NCI-H2196 (cell line): ENCODE measurements around the gene DNAAF8.

Experiments used
- DNase-seq: peaks from one replicate; lab custom pipeline; 2025; ENCODE audit not compliant: unreplicated experiment; lab: John Stamatoyannopoulos, UW

DNAAF8 gene

GRCh38 chr16:4695473-4696171, 38.7 kb upstream of the DNAAF8 start:
- DNase-seq = no peak

DNA sequence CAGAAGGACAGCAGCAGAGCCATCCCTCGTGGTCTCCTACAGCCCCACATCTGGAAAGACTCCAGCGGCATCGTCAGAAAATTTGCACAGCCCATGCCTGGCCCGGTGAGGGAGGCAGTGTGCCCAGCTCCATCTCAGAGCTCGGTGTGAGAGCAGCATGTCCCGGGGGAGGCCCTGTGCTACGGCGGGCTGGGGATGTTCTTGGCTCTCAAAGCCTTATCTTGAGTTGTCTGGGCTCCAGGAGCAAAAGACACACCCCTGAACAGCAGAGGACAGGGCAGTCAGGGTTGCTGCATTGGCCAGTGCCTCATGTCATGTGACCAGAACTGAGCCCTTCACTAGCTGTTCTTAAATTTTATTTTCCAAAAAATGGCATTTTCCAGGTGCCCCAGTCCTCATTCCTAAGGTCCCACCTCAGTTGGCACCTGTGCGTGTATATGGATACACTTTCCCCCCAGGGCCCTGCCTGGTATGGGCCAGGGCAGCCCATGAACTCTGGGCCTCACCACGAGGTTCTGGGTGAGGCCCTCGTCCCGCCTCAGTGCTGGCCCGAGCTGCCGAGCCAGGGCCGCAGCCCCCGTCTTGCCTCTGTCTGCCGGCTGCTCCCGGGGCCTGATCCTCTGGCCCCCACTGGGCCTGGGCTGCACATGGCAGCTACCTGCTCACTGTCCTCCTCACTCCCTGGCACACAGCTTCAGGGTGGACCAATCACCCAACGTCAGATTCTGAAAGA, 38.0 kb upstream of the DNAAF8 start:
- no peak for DNase-seq

DNA sequence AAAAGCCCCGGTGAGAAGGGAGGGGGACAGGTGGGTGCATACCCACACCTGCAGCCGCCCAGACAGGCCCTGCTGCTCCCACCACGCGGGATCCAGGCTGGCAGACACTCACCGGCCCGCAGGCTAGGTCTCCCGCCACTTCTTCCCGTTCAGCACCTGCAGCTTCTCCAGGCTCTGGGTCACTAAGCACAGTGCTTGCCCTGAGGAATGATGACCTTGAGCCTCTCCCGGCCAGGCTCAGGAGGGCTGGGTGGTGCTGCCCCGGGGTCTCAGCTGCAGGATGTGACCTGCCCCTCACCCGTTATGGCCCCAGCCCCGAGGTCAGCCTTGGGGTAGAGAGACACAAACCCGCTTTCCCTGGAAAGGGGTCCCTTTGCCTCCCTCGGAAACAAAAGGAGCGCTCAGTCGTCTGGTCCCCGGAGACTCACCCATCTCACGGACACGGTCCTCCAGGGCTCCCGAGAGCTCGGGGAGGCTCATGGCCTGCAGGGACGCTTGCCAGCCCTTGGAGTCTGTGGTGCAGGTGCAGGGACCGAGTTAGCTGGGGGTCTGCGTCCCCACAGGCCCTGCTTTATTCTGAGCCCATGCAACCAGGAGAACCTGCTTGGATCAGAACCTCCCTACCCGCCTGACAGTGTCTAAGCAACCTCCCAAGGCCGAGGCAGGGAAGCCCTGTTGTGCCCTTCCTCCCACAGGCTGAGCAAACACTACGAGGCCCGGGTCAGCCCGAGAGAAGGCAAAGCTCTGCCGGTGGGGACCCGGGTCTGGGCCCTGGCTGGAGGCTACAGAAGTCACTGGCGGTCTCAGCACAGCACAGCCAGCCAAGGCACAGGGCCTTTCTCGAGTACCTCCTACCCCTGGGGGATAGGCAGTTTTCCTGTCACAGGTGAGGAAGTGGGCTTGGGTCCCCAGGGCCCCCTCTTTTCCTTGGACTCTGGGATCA, 37.2 kb upstream of the DNAAF8 start:
- no peak for DNase-seq

- DNase-seq = no peak
Observed at GRCh38 chr16:4697848-4698291, 36.5 kb upstream of the DNAAF8 start.

GRCh38 chr16:4698321-4699045, 35.9 kb upstream of the DNAAF8 start:
- DNase-seq = no peak

- DNase-seq = no peak
Observed at GRCh38 chr16:4699046-4699556, 35.2 kb upstream of the DNAAF8 start.

- no peak for DNase-seq
Observed at GRCh38 chr16:4700380-4700996, 33.8 kb upstream of the DNAAF8 start.

GRCh38 chr16:4700997-4701743, 33.2 kb upstream of the DNAAF8 start:
- DNase-seq = no peak

- no peak for DNase-seq
Observed at GRCh38 chr16:4701791-4702465, 32.4 kb upstream of the DNAAF8 start.

DNA sequence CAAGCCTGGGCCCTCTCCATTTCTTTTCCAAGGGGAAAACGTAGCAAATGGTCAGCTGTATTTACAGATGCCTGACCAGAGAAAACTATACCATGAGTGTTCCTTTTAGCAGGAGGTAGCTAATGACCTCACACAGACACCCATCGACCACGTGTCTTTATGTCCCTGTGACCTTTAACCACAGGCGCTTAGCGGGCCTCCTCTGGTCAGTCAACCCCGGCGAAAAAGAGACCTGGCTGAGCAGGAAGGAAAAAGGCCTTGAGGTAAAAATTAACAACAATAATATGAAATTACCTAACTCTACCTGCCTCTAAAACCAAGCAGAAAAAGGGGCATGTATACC, 31.9 kb upstream of the DNAAF8 start:
- no peak for DNase-seq

GRCh38 chr16:4703906-4704305, 30.4 kb upstream of the DNAAF8 start:
- DNase-seq = no peak

GRCh38 chr16:4704491-4704890, 29.8 kb upstream of the DNAAF8 start:
- no peak for DNase-seq

- DNase-seq = no peak
Observed at GRCh38 chr16:4704913-4705312, 29.4 kb upstream of the DNAAF8 start.

- no peak for DNase-seq
Observed at GRCh38 chr16:4706871-4707270, 27.5 kb upstream of the DNAAF8 start.

DNA sequence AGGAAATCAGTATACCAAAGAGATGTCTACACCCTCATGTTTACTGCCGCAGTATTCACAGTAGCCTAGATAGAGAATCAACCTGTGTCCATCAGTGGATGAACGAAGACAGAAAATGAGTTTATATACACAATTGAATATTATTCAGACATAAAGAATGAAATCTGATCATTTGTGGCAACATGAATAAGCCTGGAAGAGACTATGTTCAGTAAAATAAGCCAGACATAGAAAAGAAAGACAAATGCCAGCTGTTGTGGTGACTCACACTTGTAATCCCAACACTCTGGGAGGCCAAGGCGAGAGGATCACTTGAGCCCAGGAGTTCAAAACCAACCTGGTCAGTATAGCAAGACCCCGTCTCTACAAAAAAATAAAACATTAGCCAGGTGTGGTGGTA, 24.9 kb upstream of the DNAAF8 start:
- no peak for DNase-seq

DNA sequence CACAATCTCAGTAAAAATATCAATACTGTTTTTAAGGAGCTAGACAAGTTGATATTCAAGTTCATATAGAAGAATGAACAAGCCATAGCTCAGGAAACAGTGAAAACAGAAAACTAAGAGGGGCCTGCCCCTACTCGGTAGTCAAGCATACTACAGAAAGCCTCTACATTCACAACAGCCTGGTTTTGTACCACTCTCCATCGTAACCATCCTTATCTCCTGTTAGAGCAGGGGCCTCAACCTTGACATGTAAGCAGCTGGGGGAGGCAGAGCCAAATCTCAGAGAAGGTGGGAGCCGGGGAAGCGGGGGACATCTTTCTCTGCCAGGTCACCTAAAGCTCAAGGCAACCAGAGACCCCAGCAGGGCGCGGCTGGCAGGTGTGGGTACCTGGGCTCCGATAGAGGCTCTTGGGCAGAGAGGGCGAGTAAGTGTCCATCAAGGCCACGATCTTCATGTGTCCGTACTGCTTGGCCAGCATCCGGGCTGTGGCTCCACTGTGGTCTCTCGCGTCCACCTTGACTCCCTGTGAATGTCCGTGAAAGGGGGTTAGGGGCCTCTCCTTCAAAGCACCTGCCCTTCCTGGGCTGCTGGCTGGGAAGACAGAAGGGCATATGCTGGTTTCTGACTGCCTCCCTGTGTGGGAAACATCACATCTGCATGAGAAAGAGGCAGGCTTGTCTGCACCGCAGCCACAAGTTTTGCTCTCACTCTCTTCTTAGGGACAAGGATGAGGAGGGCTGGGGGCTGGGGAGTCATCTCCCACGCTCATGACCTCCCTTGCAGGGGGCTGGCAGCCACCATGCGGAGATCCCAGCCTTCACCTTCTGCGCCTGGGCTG, 20.5 kb upstream of the DNAAF8 start:
- no peak for DNase-seq

GRCh38 chr16:4714996-4715395, 19.3 kb upstream of the DNAAF8 start:
- no peak for DNase-seq

GRCh38 chr16:4718466-4718865, 15.9 kb upstream of the DNAAF8 start:
- DNase-seq = no peak
